HEK293T (cell line): ENCODE data around the gene ATP4B.

Source experiments
- CTCF ChIA-PET: fragments of 350-600 bp; formaldehyde crosslinking; extraction: SDS; loops from one replicate; lab custom pipeline; 2021; ENCODE audit warnings: antibody characterized with exemption, inconsistent platforms; lab: Yijun Ruan, JAX
- POLR2A ChIA-PET: fragments of 350-600 bp; formaldehyde crosslinking; extraction: SDS; loops from one replicate; lab custom pipeline; 2020; ENCODE audit warnings: antibody characterized with exemption, inconsistent platforms; lab: Yijun Ruan, JAX
- DNase-seq: peaks from one replicate; pipeline ENCODE4 v3.0.0; 2012; ENCODE audit warnings: mixed read lengths; ENCODE audit errors: extremely low spot score
- ARNT ChIP-seq: fragments of 450-650 bp; IDR thresholded peaks from 2 replicates; pipeline ENCODE4 v1.6.1; 2017; ENCODE audit warnings: mild to moderate bottlenecking
- BHLHE40 ChIP-seq: fragments of 450-650 bp; IDR thresholded peaks from 2 replicates; pipeline ENCODE4 v1.6.1; 2016; ENCODE audit warnings: mild to moderate bottlenecking, moderate library complexity, borderline replicate concordance
- CTBP1 ChIP-seq: fragments of 450-650 bp; IDR thresholded peaks from 2 replicates; pipeline ENCODE4 v1.6.1; 2016; ENCODE audit warnings: borderline replicate concordance
- ELF4 ChIP-seq: fragments of 450-650 bp; IDR thresholded peaks from 2 replicates; pipeline ENCODE4 v1.6.1; 2017; ENCODE audit warnings: antibody characterized with exemption
- FOXA1 ChIP-seq: fragments of 450-650 bp; IDR thresholded peaks from 2 replicates; pipeline ENCODE4 v1.6.1; 2016; ENCODE audit warnings: mild to moderate bottlenecking
- FOXK2 ChIP-seq: fragments of 450-650 bp; IDR thresholded peaks from 2 replicates; pipeline ENCODE4 v1.6.1; 2016; ENCODE audit warnings: mild to moderate bottlenecking
- FOXM1 ChIP-seq: fragments of 450-650 bp; IDR thresholded peaks from 2 replicates; pipeline ENCODE4 v1.6.1; 2017; ENCODE audit warnings: mild to moderate bottlenecking, borderline replicate concordance
- HDGF ChIP-seq: fragments of 450-650 bp; IDR thresholded peaks from 2 replicates; pipeline ENCODE4 v1.6.1; 2017; ENCODE audit warnings: antibody characterized with exemption, borderline replicate concordance
- L3MBTL2 ChIP-seq: fragments of 450-650 bp; conservative IDR thresholded peaks from 2 replicates; pipeline ENCODE4 v1.6.1; 2016; ENCODE audit warnings: mild to moderate bottlenecking
- LEF1 ChIP-seq: fragments of 450-650 bp; IDR thresholded peaks from 2 replicates; pipeline ENCODE4 v1.6.1; 2017; ENCODE audit warnings: mild to moderate bottlenecking, borderline replicate concordance
- NFRKB ChIP-seq: fragments of 450-650 bp; IDR thresholded peaks from 2 replicates; pipeline ENCODE4 v1.6.1; 2016; ENCODE audit warnings: mild to moderate bottlenecking, moderate library complexity
- PKNOX1 ChIP-seq: fragments of 450-650 bp; IDR thresholded peaks from 2 replicates; pipeline ENCODE4 v1.6.1; 2016
- SP1 ChIP-seq: fragments of 450-650 bp; IDR thresholded peaks from 2 replicates; pipeline ENCODE4 v1.6.1; 2017
- SUZ12 ChIP-seq: fragments of 450-650 bp; IDR thresholded peaks from 2 replicates; pipeline ENCODE4 v1.6.1; 2016; ENCODE audit warnings: mild to moderate bottlenecking
- TARDBP ChIP-seq: fragments of 450-650 bp; IDR thresholded peaks from 2 replicates; pipeline ENCODE4 v1.6.1; 2016
- ZNF384 ChIP-seq: fragments of 450-650 bp; IDR thresholded peaks from 2 replicates; pipeline ENCODE4 v1.6.1; 2016

The ATP4B gene

GRCh38 chr13:113656831-113657671 is 947 bp downstream of the ATP4B start:
- DNase-seq, result no peak
- ChIA-PET POLR2A (no interaction called here), CTCF (no interaction called here)
- TF ChIP-seq CTBP1 (no peak), L3MBTL2 (no peak), FOXM1 (no peak), HDGF (no peak), ARNT (no peak), ELF4 (no peak), NFRKB (no peak), SUZ12 (no peak), TARDBP (no peak), FOXK2 (no peak), ZNF384 (no peak), PKNOX1 (no peak), LEF1 (no peak), FOXA1 (no peak)

- DNase-seq, result no peak
- TF ChIP-seq FOXA1 (no peak), FOXM1 (no peak), ZNF384 (no peak), ARNT (no peak), CTBP1 (no peak), FOXK2 (no peak), BHLHE40 (no peak), HDGF (no peak)
- POLR2A ChIA-PET, result no interaction called here
- CTCF ChIA-PET, result no interaction called here
Measured at GRCh38 chr13:113656003-113656588, 1.9 kb downstream of the ATP4B start.

- ChIA-PET CTCF (no interaction called here), POLR2A (no interaction called here)
- TF ChIP-seq CTBP1 (no peak), ARNT (no peak), LEF1 (no peak), FOXA1 (no peak), TARDBP (no peak)
- DNase-seq, result no peak
Measured at GRCh38 chr13:113655346-113656002, 2.5 kb downstream of the ATP4B start.

- no peak for DNase-seq
- ChIA-PET CTCF (no interaction called here), POLR2A (no interaction called here)
- TF ChIP-seq SP1, result no peak
- TF ChIP-seq ELF4, result no peak
- no peak for TF ChIP-seq L3MBTL2
- no peak for TF ChIP-seq ZNF384
- TF ChIP-seq FOXM1, result no peak
- TF ChIP-seq BHLHE40, result no peak
- TF ChIP-seq PKNOX1, result no peak
- no peak for TF ChIP-seq CTBP1
- no peak for TF ChIP-seq FOXA1
Measured at GRCh38 chr13:113654591-113655345, 3.2 kb downstream of the ATP4B start.

- TF ChIP-seq PKNOX1 (no peak), NFRKB (no peak), SP1 (no peak), CTBP1 (no peak), TARDBP (no peak)
- CTCF ChIA-PET, result no interaction called here
- POLR2A ChIA-PET, result no interaction called here
- DNase-seq, result no peak
Measured at GRCh38 chr13:113654175-113654560, 3.8 kb downstream of the ATP4B start.
